CD4-positive, alpha-beta T cell treated with Interleukin-1 beta for 1 hour (primary cell): Measurements from ENCODE around the gene SYTL3.

Experiments used
- DNase-seq, 2 donors: peaks; one replicate each; pipeline ENCODE4 v3.0.0-alpha.2; 2020 to 2022

The SYTL3 gene

GRCh38 chr6:158735009-158735408 lies 85.2 kb downstream of the SYTL3 start:
- no peak for DNase-seq

GRCh38 chr6:158737082-158737709 lies 87.3 kb downstream of the SYTL3 start:
- no peak for DNase-seq

- DNase-seq, result peak in 1 of 2 donors; percentile 31
These were observed 88.1 kb downstream of the SYTL3 start for GRCh38 chr6:158737710-158738615.

GRCh38 chr6:158739673-158740072 lies 89.8 kb downstream of the SYTL3 start:
- DNase-seq, result no peak

GRCh38 chr6:158743033-158743651 lies 93.3 kb downstream of the SYTL3 start:
- no peak for DNase-seq

GRCh38 chr6:158744986-158745430 lies 95.2 kb downstream of the SYTL3 start:
- DNase-seq, result no peak

- DNase-seq, result no peak
These were observed 101.4 kb downstream of the SYTL3 start for GRCh38 chr6:158751224-158751623.

- DNase-seq, result no peak
These were observed 102.1 kb downstream of the SYTL3 start for GRCh38 chr6:158751921-158752320.

- DNase-seq, result no peak
These were observed 102.8 kb downstream of the SYTL3 start for GRCh38 chr6:158752613-158753012.

- no peak for DNase-seq
These were observed 104.0 kb downstream of the SYTL3 start for GRCh38 chr6:158753811-158754210.

GRCh38 chr6:158754738-158755137 lies 104.9 kb downstream of the SYTL3 start:
- no peak for DNase-seq

- DNase-seq, result no peak
These were observed 105.8 kb downstream of the SYTL3 start for GRCh38 chr6:158755636-158756035.

- no peak for DNase-seq
These were observed 106.3 kb downstream of the SYTL3 start for GRCh38 chr6:158756126-158756525.

- DNase-seq, result no peak
These were observed 107.3 kb downstream of the SYTL3 start for GRCh38 chr6:158756977-158757752.

- no peak for DNase-seq
These were observed 107.9 kb downstream of the SYTL3 start for GRCh38 chr6:158757753-158758090.

GRCh38 chr6:158758451-158758860 lies 108.6 kb downstream of the SYTL3 start:
- DNase-seq, result no peak

GRCh38 chr6:158758941-158759479 lies 109.2 kb downstream of the SYTL3 start:
- no peak for DNase-seq

- no peak for DNase-seq
These were observed 110.2 kb downstream of the SYTL3 start for GRCh38 chr6:158759966-158760617.

- DNase-seq, result peak in 1 of 2 donors; percentile 16
These were observed 110.9 kb downstream of the SYTL3 start for GRCh38 chr6:158760618-158761250.

- no peak for DNase-seq
These were observed 111.9 kb downstream of the SYTL3 start for GRCh38 chr6:158761746-158762145.

- peak in 1 of 2 donors; percentile 22 for DNase-seq
These were observed 113.1 kb downstream of the SYTL3 start for GRCh38 chr6:158762787-158763433.
